Measurements from ENCODE around the gene DDX55.

The DDX55 gene

DNA sequence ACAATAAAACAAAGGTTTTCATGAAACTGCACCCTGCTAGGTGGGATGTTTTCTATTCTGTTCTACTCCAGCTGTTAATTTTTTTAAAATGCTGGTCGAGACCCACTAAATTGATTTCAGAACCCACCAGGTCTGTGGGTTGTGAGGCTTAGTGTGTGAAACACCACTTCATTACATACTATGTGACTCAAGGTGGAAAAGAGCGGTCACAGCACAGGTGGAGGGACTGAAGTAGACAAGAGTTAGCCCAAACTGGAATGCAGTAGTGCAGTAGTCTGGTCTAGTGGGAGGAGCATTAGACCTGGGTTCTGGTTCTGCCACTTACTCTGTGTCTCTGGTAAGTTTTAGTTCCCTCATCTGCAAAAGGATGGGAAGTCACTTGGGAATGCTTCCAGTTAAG lies 12.2 kb downstream of the DDX55 start:
- DNase-seq, result no peak

DNA sequence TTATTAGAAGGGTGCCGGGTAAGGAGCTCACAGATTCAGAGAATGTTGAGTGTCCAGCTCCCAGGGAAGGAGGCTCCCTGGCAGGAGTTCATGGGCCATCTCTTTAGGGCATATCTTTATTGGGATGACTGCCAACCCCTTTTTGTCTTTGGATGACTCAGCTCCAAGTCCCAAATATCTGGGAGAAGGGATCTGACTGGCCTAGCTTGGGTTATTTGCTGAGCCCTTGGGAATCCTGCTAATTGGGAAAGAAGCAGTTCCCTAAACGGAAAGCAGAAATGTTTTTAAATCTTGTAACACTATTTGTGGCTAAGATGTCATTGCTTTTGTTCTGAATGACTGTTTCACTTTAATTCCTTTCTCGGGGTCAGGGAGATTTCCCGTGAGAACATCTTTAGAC lies 12.6 kb downstream of the DDX55 start:
- no peak for DNase-seq

DNA sequence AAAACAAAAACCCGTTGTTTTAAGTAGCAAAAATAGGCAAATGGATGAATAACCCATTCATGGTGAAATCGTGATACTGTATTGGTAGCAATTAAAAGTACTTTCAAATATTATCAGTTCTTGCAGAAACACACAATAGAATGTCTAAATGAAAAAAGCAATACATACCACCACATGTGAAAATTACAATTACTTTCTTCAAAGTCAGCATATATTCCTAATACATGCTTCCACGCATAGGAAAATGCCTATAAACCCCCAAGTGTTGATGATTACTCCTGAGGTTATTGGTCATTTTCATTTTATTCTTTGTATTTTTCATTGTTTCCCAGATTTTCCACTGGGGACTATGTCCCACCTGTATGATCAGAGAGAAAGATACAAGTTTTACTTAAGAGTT lies 15.2 kb downstream of the DDX55 start:
- no peak for DNase-seq

DNA sequence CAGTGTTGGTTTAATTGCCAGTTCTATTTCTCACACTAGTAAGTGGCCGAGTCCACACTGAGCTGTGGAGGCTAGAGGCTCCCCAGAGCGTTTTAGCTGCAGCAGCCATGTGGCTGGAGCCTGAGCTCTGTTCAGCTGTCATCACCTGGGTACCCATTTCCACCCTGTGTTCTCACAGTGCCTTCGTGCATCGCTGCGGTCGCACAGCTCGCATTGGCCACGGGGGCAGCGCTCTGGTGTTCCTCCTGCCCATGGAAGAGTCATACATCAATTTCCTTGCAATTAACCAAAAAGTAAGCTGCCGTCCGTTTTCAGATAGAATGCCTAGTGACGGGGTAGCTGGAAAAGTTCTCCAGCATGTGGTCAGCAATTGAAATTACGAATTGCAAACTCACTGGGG lies 15.7 kb downstream of the DDX55 start:
- no peak for DNase-seq

DNA sequence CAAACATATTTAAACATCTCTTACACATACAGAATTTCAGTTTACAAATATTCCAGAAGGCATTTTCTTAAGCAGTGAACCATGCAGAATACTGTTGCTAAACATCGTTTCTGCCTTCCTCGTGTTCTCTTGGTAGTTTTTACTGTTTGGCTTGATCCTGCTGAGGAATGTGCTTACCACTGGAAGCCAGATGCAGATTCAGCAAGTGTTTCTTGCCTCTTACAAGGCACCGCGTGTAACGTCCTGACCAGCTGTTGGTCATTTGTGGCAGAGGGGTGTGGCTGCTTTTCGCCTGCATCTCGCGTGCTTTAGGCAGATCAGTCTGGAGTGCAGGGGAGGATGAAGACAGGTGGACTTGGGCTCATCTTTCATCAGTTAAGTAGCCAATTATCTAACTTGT lies 19.2 kb downstream of the DDX55 start:
- DNase-seq, result no peak

DNA sequence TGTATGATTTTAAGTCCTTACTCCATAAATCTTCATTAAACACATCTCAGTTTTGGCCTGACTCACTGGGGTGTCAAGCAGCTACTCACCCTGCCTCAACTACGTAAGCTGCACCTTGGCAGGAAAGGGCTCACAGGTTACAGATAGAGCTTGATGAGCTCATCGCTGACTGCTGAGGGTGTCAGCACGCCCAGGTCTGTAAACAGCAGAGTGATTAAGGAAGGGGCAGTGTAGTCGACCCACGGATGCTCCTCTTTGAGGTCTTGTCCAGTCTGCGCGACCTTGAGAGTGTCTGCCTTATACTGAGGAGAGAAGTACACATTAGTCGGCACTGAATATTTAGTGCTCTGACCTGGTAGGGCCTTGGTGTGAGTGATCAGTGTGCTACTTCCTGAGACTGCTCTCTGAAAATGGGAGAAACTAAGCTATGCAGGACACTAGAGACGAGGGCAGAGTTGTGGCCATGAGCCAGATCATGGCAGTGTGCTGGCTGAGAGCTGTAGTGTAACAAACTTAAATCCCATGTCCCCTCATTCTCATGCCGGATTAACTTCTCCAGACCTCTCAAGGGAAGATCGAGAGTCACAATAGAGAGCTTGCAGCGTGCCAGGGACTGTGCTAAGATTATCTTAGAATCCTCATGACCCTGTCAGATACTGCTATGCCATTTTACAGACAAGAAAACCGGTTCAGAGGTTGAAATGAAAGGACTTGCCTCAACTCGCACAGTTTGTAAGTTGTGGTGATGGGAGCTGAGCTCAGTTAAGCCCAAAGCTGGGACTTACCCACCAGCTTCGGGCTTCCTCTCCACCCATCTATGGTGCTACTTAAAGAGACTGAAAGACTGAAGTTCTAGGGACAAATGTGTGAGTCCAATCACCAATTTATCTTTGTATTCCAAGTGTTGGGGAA lies 20.0 kb downstream of the DDX55 start:
- DNase-seq, result no peak

DNA sequence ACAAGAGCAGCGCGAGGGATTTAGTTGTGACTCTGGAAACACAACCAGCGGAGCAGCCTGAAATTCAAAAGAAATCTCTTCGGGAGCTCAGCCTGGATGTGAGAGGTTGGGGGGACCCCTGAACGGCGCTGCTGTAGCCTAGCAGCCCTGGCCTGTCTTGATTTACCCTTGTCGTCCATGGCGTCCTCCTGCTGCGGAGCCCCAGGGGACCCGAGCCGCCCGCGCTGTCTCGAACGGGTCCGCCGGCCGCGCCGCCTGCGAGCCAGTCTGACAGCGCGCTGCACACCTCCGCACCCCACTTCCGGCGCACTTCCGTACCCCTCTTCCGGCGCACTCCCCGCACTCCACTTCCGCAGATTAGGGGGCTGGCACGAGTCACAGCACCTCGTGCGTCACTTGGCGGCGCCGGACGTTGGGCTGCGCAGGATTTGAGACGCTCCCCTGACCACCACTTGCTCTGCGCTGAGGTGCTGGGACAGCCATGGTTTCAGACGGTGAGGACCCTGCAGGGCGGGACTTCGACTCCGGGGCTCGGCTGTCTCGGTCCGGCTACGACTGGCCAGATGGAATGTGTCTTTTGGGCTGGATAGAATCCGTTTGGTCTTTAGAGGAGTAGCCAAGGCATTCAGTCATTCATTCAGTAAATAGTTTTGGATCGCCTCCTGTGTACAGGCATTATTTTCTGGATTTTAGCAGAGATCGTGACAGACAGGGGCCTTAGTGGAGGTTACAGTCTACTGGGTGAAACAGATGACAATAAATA lies 31.7 kb downstream of the DDX55 start, which contains the start of the genes EIF2B1 and GTF2H3:
TSS of gene EIF2B1 (minus strand) at position 308 of the 763 bp plus-strand sequence. CDS start at position 179, 129 bp downstream.
TSS of gene GTF2H3 (plus strand) at position 451 of the 763 bp plus-strand sequence. CDS start at position 482, 31 bp downstream.
- DNase-seq, result peak; percentile 95

DNA sequence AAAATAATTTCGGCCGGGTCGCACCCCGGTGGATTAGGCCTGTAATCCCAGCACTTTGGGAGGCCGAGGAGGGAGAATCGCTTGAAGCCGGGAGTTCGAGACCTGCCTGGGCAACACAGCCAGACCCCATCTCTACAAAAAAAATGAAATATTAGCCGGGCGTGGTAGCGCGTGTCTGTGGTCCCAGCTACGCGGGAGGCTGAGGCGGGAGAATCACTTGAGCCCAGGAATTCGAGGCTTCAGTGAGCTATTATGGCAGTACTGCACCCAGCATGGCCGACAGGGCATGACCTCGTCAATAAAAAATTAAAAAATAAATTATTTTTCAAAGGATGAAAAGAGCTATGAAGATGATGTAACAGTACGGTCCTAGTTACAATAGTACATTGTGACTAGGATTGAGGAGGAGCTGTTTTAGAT lies 32.3 kb downstream of the DDX55 start:
- DNase-seq, result no peak

DNA sequence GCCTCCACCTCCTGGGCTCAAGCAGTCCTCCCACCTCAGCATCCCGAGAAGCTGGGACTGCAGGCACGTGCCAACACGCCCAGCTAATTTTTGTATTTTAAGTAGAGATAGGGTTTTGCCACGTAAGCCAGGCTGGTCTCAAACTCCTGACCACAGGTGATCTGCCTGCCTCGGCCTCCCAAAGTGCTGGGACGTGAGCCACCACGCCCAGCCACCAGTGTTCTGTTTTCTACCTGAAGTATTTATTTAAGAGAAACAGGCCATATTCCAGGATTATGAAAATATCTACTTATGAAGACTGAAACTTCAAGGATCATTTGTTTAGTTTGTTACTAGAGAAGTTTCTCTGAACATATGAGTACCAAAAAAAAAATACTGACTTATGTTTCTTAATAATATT lies 42.0 kb downstream of the DDX55 start:
- no peak for DNase-seq

DNA sequence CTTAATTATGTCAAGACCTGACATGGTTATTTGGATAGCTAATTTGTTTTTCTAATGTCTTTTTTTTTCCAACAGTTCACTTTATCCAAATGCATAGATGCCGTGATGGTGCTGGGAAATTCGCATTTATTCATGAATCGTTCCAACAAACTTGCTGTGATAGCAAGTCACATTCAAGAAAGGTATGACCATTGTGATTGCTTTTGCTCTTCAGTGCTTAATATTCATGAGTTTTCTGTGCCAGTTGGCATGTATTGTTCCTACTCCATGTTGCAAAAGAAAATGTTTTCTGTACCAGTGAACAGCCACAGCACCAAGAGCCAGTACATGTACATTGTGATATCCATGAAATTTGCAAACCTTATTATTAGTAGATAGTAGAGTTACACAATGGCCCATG lies 43.5 kb downstream of the DDX55 start:
- DNase-seq, result no peak

DNA sequence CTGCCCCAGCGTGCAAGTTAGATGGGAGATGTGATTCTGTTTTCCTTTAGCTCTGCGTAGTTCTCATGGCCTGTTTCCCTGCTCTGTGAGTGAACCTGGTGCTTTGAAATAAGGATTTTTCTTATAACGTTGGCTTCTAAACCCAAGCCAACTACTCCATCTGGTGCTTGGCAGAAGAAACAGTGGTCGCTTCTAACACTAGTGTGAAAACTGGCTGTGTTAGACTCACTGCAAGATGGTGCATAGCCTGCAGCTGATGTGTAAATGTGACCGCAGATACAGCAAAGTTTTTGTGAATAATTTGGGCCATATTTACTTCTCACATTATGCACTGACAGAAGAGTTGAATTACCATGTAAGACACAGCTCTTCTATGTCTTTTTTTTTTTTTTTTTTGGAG lies 44.0 kb downstream of the DDX55 start:
- DNase-seq, result no peak

DNA sequence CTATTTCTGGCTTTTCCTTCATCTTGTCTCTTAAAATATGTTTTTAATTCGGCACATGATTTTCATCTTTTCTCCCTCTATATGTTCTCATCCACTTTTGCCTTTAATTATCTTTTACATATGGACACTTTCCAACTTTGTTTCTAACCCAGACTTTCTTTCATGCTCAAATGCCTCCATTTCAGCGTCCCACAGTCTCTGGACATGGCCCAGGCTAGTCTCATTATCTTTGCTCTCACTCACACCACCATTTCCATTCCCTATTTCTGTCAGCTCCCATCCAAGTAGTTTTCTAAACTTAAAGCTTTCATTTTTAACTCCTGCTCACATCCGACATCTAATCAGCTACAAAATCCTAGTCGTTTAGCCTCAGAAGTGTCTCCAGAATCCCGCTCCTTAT lies 46.5 kb downstream of the DDX55 start:
- DNase-seq, result no peak

DNA sequence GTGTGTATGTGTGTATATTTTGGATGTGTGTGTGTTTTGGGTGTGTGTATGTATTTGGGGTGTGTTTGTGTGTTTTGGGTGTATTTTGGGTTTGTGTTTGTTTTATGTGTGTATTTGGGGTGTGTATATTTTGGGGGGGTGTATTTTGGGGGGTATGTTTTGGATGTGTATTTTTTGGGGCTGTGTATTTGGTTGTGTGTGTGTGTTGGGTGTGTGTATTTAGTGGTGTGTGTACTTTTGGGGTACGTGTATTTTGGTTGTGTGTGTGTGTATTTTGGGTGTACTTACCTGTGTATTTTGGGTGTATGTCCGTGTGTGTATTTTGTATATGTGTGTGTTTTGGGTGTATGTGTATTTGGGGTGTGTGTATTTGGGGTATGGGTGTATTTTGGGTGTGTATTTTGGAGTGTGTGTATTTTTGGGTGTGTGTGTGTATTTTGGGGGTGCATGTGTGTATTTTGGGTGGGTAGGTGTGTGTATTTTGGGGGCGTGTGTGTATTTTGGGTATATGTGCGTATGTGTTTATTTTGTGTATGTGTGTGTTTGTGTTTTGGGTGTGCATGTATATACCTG lies 52.3 kb downstream of the DDX55 start:
- DNase-seq, result no peak

DNA sequence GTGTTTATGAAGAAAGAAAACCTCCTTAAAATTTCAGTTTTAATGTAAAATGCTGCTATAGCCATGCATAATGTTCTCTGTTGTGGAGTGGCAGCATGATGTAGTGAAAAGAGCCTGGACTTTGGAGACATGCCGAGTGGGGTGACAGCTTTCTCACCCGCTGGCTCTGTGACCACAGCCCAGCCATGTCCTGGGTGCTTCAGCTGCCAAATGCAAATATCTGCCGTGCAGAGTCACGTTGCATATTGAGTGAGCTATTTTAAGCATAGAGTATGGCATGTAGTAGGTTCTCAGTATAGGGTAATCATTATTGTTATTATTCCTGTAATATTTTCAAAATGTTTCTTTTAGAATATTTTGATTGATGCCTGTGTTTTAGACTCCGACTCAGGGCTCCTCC lies 53.5 kb downstream of the DDX55 start:
- DNase-seq, result no peak

DNA sequence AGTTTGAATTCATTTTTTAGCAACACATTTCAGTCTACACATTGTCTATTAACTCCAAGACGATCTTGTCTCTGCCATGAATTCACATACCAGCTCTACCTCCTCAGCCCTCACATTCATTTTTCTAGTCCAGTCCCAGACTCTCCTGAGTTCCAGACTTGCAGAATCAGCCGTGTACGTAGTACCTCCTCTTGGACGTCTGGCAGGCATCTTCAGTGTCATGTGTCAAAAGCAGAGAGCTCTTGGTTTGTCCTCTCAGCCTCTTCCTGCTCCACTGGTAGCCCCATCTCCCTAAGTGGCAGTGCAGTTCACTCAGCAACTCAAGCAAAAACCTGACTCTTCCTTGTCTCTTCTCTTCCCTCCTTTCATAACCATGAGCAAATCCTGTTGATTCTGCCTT lies 54.5 kb downstream of the DDX55 start:
- no peak for DNase-seq

DNA sequence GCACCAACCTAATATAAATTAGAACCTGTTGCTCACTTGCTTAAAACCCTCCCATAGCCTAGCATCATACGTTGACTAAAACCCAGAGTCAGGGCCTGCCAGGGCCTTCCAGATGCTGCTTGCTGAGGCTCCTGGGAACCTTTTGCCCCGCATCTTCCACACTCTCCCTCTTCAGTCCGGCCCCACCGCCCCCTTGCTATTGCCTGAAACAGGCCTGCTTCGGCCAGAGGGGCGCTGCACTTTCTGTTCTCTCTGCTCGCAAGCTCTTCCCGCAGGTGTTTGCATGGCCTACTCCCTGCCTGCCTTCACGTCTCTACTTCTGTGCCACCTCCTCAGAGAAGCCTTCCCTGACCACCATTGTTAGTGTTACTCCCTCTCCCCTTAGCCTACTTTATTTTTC lies 55.3 kb downstream of the DDX55 start:
- no peak for DNase-seq

DNA sequence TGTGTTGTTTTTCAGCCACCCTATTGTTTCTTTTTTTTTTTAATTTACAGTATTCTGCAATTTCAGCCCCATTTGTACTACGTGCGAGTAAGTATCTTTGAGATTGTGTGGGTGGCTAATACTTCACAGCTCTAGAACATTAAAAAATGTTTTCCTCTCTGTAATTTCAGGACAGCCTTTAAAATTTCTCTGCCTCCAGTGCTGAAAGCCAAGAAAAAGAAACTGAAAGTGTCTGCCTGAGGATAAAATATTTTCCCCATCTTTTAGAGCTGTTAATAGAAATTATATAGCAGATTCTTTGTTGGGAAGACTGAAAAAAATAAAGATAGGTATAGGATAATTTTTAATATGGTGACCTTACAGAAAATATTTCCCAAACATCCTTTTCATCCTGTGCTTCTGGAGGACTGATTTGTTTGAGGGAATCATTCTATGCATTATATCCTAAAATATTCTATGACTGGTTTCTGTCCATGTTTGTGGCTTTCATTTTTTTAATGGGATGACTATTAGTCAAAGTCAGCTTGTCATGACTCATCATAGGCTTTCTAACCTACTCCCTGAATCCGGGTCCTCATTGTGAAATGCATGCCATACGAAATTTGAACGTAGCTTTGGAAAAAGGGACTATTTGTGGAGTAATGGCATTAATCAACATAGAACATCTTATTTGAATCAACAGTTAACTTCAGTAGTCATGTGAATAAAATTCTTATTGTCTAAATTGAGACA lies 58.3 kb downstream of the DDX55 start:
- DNase-seq, result no peak

DNA sequence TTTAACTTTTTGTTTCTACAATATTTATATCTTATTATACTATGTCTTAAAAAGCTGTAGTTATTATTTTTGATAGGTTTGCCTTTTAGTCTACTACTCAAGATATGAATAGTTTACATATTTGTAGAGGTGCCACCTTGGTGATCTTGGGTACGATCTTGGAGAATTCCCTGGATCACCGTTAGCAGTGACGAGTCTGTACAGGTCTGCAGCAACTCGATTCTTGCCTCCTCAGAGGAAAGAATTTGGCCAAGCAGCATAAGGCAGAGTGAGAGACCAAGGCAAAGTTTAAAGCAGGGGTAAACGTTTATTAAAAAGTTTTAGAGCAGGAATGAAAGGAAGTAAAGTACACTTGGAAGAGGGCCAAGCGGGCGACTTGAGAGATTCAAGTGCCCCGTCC lies 65.9 kb downstream of the DDX55 start:
- DNase-seq, result no peak
